NCI-H345 treated with DMSO at 0.1 percent for 48 hours (cell line): ENCODE results near the gene MYH14.

ENCODE experiments used
- DNase-seq: peaks from one replicate; lab custom pipeline; 2025; ENCODE audit not compliant: unreplicated experiment; lab: John Stamatoyannopoulos, UW

The MYH14 gene

DNA sequence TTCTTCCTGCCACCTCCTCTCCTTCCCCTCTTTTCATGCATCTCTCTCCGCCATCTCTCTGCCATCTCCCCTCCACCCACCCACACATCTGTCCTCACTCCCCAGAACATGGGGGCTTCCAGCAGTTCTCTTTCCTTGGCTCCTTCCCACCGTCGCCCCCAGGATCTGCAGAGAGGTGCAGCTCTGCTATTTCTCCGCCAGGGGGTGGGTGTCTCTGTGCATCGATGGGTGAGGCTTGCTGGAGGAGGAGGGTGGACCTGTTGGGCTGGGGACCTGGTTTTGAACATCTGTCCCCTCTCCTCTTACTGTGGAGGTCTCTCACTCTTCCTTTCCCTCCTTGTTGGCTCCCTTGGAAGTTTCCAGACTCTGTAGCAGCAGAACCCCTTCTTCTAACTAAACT, 51.7 kb downstream of the MYH14 start:
- no peak for DNase-seq

DNA sequence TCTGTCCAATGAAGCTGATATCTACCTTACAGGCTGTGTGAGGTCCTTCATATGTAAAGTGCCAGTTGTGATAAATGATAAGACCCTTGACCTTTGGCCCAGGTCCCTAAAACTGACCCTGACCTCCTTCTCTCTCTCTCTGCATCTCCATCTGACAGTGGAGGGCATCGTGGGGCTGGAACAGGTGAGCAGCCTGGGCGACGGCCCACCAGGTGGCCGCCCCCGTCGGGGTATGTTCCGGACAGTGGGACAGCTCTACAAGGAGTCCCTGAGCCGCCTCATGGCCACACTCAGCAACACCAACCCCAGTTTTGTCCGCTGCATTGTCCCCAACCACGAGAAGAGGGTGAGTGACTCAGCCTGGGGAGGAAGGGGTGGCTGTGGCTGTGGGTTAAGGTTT, 53.7 kb downstream of the MYH14 start:
- DNase-seq: no peak

DNA sequence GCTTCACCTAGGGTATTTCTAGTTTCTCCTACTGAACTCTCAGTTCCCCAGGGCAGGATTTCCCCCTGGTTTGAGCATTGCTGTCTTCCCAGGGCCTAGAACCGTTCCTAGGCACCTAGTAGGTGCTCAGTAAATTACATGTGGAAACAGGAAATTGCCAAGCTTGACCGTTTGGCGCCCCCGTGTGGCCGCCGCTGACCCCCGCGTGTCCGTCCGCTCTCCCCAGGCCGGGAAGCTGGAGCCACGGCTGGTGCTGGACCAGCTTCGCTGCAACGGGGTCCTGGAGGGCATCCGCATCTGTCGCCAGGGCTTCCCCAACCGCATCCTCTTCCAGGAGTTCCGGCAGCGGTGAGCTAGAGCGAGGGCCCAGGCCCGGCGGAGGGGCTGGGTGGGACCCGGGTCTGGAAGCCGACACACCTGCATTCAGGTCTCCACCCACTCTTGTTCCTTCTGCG, 55.5 kb downstream of the MYH14 start:
- no peak for DNase-seq

DNA sequence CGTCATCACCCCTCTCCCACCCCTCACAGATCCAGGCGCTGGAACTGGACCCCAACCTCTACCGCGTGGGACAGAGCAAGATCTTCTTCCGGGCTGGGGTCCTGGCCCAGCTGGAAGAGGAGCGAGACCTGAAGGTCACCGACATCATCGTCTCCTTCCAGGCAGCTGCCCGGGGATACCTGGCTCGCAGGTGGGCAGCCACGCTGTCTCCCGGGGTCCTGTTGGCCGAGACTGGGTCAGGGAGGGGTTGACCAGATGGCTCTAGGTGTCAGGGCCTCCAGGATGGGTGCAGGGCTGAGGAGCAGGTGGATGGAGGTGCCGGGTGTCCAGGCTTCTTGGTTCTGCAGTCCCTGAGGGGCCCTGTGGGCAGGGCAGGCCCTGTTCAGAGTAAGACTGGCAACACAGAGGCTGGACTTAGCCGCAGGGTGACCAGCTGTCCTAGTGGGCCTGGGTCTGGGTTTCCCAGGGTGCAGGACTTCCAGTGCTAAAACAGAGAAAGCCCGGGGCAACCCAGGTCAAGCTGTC, 58.1 kb downstream of the MYH14 start:
- no peak for DNase-seq

DNA sequence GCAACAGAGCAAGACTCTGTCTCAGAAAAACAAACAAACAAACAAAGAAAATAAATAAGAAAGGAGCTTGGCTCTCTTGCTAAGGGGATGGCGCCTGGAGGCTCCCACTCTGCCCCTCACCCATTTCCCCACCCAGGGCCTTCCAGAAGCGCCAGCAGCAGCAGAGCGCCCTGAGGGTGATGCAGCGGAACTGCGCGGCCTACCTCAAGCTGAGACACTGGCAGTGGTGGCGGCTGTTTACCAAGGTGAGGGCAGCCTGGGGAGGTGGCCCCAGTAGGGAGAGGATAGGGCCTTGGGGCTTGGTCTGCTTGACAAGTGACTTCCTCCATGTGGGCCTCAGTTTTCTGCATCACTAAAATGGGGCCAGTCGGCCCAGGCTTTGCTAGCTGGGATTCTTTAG, 59.8 kb downstream of the MYH14 start:
- DNase-seq: no peak

DNA sequence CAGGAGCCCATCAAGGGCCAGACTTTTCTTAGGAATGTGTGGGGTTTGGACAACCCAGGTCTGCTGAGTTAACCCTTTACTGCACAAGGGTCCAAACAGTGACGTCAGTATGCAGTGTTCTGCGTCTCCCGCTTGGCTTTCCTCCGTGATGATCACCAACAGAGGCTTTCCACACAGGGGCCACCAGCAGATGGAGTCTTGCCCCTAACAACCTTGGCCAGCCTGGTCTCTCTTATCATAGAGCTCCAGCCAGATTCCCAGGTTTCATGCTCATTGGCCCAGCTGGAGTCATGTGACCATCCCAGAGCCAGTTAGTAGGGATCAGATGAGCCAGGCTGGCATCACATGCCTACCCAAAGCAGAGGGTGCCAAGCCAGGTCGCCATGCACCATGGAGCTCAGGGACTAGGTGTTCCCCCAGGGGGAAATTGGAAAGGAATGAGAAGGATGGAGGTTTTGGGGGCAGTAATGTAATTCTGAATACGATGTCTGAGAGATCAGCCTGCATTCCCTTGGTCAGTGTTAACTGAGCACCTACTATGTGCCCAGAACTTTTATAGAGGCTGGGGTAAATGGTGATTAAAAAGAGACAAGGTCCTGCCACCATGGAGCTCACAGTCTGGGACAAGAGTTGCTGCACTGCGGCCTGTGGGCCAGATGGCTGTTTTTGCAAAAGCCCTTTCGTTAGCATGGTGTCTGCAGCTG, 61.2 kb downstream of the MYH14 start:
- DNase-seq: no peak

DNA sequence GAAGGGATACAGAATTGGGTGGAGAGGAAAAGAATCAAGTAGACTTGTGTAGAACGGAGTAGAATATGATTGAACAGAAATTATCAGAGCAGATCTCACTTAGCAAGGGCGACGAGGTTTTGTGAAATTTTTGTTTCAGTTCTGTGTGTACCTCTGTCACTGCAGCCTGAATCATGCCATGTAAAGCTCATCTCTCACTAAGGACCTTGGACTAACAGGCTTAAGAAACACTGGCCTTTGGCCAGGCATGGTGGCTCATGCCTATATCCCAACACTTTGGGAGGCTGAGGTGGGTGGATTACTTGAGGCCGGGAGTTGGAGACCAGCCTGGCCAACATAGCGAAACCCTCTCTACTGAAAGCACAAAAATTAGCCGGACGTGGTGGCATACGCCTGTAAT, 62.6 kb downstream of the MYH14 start:
- no peak for DNase-seq

DNA sequence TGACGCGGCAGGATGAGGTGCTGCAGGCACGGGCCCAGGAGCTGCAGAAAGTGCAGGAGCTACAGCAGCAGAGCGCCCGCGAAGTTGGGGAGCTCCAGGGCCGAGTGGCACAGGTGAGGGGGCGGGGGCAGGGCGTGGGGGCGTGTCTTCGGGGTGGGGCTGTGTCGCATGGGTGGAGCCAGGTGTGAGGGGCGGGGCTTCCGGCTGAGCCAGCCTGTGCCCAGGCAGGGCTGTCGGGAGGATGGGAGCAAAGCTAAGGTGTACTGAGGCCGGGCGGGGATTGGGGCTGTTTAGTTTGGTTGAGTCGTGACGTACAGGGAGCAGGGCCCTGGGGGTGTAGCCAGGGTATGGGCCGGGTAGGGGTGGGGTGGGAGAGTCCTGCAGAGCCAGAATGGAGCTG, 63.5 kb downstream of the MYH14 start:
- no peak for DNase-seq

DNA sequence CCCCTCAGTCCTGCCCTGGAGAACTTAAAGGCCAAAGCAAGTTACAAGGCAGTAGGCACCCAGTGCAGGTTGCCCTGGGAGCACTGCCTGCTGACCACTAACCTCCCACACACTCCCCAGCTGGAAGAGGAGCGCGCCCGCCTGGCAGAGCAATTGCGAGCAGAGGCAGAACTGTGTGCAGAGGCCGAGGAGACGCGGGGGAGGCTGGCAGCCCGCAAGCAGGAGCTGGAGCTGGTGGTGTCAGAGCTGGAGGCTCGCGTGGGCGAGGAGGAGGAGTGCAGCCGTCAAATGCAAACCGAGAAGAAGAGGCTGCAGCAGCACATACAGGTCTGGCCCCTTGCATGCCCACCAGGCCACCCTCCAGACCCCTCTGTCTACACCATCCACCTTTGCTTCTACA, 64.6 kb downstream of the MYH14 start:
- DNase-seq: no peak

DNA sequence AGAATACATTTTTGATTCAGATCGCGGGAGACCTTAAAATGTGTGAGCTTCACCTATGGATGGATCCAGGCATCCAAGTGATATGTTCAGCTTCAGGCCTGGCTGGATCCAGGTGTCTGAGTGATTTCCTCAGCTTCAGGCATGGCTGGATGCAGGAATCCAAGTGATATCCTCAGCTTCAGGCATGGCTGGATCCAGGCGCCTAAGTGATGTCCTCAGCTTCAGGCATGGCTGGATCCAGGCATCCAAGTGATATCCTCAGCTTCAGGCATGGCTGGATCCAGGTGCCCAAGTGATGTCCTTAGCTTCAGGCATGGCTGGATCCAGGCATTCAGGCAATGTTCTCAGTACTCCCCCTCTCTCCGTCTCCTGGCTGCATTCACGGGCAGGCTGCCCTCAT, 65.1 kb downstream of the MYH14 start:
- no peak for DNase-seq

DNA sequence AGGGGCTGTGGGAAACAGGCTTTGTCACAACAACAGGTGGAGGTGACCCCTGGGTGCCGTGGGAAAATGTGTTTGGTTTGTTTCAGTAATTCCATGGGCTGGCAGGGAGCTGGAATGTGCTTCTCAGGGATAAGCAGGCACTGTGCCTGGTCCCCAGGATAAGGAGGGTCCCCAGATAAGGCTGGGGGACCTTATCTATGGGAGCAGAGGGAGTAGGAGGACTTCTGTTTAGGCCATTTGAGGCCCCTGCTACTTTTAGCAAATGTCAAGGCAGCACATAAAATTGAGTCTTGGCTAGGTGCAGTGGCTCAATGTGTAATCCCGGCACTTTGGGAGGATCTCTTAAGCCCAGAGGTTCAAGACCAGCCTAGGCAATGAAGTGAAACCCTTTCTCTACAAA, 66.2 kb downstream of the MYH14 start:
- no peak for DNase-seq

DNA sequence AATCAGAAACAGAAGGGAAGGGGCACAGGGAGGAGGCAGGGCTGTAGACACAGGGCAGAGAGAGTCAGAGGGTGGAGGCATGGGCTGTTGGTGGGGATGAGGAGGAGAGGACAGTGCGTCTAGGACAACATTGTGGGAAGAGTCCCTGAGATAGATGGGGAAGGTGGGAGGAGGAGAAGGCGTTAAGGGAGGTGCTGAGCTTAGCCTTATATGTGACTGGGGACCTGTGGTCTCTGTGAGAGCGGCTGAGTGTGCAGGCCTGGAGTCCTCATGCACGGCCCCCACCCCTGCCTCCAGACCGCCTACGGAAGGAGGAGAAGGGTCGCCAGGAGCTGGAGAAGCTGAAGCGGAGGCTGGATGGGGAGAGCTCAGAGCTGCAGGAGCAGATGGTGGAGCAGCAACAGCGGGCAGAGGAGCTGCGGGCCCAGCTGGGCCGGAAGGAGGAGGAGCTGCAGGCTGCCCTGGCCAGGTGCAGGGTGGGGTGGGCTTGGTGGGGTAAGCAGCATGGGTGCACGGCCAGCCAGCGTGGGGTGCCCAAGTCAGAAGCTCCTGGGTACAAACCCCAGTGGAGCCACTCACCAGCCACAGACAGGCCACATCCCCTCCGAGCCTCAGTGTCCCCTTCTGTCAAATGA, 69.0 kb downstream of the MYH14 start:
- DNase-seq: no peak

DNA sequence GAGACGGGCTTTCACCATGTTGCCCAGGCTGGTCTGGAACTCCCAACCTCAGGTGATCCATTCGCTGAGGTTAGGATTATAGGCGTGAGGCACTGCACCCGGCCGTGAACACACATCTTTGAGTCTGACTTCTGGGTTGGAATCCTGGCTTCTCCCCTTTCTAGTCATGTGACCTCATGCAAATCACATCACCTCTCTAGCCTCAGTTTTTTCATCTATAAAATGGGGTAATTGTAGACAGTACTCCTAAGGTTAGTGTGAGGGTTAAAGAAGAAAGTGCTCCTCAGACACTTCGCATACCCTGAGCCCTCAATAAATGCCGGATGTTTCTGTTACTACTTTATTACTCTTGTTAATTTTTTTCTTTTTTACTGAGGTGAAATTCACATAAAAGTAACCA, 70.4 kb downstream of the MYH14 start:
- no peak for DNase-seq

DNA sequence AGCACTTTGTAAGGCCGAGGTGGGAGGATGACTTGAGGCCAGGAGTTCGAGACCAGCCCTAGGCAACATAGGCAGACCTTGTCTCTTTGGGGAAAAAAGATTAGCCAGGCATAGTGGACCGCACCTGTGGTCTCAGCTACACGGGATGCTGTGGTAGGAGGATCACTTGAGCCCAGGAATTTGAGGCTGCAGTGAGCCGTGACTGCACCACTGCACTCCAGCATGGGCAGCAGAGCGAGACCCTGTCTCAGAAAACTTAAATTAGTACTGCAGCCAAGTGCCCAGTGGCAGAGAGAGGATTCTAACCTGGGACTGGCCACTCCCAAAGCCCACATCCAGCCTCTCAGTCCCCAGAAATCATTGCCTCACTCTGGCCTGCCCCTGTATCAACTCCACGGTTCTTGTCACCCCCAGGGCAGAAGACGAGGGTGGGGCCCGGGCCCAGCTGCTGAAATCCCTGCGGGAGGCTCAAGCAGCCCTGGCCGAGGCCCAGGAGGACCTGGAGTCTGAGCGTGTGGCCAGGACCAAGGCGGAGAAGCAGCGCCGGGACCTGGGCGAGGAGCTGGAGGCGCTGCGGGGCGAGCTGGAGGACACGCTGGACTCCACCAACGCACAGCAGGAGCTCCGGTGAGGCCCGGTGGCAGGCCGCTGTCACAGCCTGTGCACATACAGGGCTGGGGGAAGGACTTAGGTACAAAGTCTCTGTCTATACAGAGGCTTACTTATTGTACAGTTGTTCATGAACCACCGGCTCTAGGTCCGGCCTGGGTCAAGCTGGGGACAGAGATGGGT, 72.4 kb downstream of the MYH14 start:
- no peak for DNase-seq

DNA sequence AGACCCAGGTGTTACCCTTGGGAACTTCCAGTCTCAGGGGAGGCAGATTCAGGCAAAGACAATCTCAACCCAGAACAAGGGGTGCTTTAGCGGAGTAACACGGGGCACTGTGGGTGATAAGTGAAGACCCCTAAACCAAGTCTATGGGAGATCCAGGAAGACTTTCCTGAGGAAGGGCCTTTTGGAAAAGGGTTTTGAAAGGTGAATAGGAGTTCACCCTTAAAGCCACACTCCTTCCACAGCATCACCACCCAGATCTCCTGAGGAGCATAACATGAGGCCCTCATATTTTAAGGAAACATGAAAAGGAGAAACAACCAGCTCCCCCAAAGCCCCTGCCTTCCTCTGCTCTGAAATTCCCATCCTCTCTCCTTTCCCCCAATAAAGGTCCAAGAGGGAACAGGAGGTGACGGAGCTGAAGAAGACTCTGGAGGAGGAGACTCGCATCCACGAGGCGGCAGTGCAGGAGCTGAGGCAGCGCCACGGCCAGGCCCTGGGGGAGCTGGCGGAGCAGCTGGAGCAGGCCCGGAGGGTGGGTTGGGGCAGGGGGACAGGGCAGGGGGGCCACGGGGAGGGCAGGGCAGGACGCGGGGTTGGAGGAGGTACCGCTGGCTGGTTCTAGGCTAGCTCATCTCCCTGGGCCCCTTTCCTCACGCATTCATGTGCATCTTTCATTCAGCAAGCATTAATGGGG, 73.1 kb downstream of the MYH14 start:
- DNase-seq: no peak

DNA sequence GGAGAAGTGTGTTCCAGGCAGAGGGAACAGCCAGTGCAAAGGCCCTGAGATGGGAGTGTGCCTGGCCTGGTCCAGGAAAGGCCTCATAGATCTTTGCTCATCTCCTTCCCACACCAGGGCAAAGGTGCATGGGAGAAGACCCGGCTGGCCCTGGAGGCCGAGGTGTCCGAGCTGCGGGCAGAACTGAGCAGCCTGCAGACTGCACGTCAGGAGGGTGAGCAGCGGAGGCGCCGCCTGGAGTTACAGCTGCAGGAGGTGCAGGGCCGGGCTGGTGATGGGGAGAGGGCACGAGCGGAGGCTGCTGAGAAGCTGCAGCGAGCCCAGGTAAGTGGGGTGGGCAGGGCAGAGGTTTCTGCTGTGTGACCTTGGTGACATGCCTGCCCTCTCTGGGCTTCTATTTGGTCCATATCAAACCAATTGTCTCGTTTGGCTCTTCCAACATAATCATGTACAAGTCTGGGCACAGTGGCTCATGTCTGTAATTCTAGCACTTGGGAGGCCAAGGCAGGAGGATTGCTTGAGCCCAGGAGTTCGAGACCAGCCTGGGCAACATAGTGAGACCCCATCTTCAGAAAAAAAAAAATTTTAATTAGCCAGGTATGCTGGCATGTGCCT, 74.7 kb downstream of the MYH14 start:
- DNase-seq: no peak

DNA sequence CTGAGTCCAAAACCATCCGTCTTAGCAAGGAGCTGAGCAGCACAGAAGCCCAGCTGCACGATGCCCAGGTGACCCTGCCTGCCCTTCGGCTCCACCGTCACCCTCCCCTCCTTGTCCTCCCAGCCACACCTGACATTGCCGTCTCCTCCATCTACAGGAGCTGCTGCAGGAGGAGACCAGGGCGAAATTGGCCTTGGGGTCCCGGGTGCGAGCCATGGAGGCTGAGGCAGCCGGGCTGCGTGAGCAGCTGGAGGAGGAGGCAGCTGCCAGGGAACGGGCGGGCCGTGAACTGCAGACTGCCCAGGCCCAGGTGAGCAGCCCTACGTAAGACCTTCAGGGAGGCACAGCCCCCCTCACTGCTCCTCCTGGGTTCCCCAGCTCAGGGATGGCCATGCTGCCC, 76.7 kb downstream of the MYH14 start:
- no peak for DNase-seq

DNA sequence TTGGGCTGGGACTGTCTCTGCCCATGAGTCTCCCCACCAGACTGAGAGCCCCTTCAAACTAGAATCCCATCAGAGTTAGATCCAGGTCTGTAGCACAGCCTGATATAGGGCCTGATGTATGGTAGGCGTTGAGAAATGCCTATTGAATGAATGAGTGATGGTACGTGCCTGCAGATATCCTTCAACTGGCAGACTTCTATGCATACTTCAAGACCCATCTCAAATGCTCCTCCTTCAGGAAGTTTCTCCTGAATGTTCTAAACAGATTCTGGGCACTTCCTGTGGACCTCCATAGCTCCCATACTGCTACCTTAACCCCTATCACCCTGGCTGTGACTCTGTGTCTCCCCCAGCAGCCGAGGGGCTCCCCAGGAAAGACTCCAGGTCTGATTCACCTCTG, 77.6 kb downstream of the MYH14 start:
- no peak for DNase-seq

DNA sequence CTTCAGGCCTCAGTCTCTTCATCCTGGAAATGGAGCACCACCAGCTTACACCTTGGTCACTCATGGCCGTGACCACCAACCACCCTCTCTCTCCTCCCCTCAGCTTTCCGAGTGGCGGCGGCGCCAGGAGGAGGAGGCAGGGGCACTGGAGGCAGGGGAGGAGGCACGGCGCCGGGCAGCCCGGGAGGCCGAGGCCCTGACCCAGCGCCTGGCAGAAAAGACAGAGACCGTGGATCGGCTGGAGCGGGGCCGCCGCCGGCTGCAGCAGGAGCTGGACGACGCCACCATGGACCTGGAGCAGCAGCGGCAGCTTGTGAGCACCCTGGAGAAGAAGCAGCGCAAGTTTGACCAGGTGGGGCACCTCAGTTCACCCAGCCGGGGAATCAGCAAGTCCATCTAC, 78.1 kb downstream of the MYH14 start:
- no peak for DNase-seq

DNA sequence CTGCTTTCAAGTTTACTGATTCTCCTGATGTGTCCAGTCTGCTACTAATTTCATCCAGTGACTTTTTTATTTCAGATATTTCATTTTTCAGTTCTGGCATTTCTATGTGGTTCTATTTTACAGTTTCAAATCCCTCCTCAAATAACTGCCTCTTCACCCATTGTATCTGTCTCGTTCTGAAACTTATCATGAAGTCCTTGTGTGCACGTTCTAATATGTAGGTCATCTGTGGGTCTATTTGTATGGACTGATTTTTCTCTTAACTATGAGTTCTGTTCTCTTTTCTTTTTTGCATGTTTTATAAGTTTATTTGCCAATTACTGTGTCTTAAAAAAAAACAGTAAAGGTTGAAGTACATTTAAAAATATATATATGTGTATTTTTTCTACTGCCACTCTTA, 82.4 kb downstream of the MYH14 start:
- no peak for DNase-seq

DNA sequence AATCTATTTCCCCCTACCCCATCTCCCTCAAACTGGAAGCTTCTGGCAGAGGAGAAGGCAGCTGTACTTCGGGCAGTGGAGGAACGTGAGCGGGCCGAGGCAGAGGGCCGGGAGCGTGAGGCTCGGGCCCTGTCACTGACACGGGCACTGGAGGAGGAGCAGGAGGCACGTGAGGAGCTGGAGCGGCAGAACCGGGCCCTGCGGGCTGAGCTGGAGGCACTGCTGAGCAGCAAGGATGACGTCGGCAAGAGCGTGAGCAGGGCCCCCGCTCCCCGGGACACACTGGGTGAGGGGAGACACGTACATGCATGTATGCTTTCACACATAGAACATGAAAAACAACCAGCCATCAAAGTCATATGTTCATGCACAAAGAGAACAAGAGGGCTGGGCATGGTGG, 83.0 kb downstream of the MYH14 start:
- no peak for DNase-seq
